DOHH2 (cell line): ENCODE results near the gene KHDC1.
"Not testable (repeated sequence)": the region's sequence is repeated elsewhere in the genome, so short reads cannot be mapped to it uniquely, and the experiment has no call there.

Experiments
- H3F3A ChIP-seq: fragments of 200-600 bp; sonication (generic), shearing (Covaris generic); 2 replicates; pipeline ENCODE4 v1.6.0; 2016; ENCODE audit warnings: antibody characterized with exemption, mild to moderate bottlenecking; ENCODE audit not compliant: control insufficient read depth, insufficient read depth
- H3K27ac ChIP-seq: fragments of 200-600 bp; sonication (generic); 2 replicates; pipeline ENCODE4 v1.5.1; 2014; ENCODE audit warnings: low read depth, mild to moderate bottlenecking, low read length, moderate library complexity
- H3K27me3 ChIP-seq: fragments of 200-600 bp; sonication (generic); 2 replicates; pipeline ENCODE4 v1.6.1; 2014; ENCODE audit warnings: mild to moderate bottlenecking, low read length, mixed read lengths; ENCODE audit not compliant: control insufficient read depth
- H3K36me3 ChIP-seq: fragments of 200-600 bp; sonication (generic); 2 replicates; pipeline ENCODE4 v1.6.1; 2014; ENCODE audit warnings: mild to moderate bottlenecking, low read length, moderate library complexity, mixed read lengths; ENCODE audit not compliant: control insufficient read depth
- H3K4me1 ChIP-seq: fragments of 200-600 bp; sonication (generic); 2 replicates; pipeline ENCODE4 v1.6.1; 2014; ENCODE audit warnings: mild to moderate bottlenecking, low read length, mixed read lengths; ENCODE audit not compliant: control insufficient read depth
- H3K4me2 ChIP-seq: fragments of 200-600 bp; sonication (generic); 2 replicates; pipeline ENCODE4 v1.6.0; 2014; ENCODE audit warnings: mild to moderate bottlenecking, low read length, moderate library complexity
- H3K4me3 ChIP-seq: fragments of 200-600 bp; sonication (generic); 2 replicates; pipeline ENCODE4 v1.5.1; 2014; ENCODE audit warnings: mild to moderate bottlenecking, low read length, mixed read lengths
- H3K79me2 ChIP-seq: fragments of 200-600 bp; sonication (generic); 2 replicates; pipeline ENCODE4 v1.6.1; 2014; ENCODE audit warnings: mild to moderate bottlenecking, low read length, mixed read lengths; ENCODE audit not compliant: control insufficient read depth
- H3K9me2 ChIP-seq: fragments of 200-600 bp; sonication (generic); replicated peaks from 2 replicates; pipeline ENCODE4 v1.6.1; 2014; ENCODE audit warnings: mild to moderate bottlenecking, low read length, mixed read lengths; ENCODE audit not compliant: control insufficient read depth
- H3K9me3 ChIP-seq: fragments of 200-600 bp; sonication (generic); 2 replicates; pipeline ENCODE4 v1.6.1; 2014; ENCODE audit warnings: antibody characterized with exemption, low read length, mixed read lengths; ENCODE audit not compliant: control insufficient read depth, insufficient read depth
- H4K20me1 ChIP-seq: fragments of 200-600 bp; sonication (generic); 2 replicates; pipeline ENCODE4 v1.6.0; 2014; ENCODE audit warnings: low read depth, mild to moderate bottlenecking, antibody characterized with exemption, low read length, moderate library complexity; ENCODE audit not compliant: control insufficient read depth, insufficient read depth
- EZH2phosphoT487 ChIP-seq: fragments of 200-600 bp; sonication (generic); IDR thresholded peaks from 2 replicates; pipeline ENCODE4 v1.6.1; 2017; ENCODE audit warnings: borderline replicate concordance, mild to moderate bottlenecking, antibody characterized with exemption, low read length, moderate library complexity, mixed read lengths
- TF ChIP-seq, protein P1 (sequence below): fragments of 200-600 bp; sonication (generic); IDR thresholded peaks from one replicate; pipeline ENCODE4 v1.5.1; 2014; ENCODE audit warnings: antibody characterized with exemption, mild to moderate bottlenecking, low read depth, low read length; ENCODE audit not compliant: poor library complexity, severe bottlenecking

Gene KHDC1

DNA sequence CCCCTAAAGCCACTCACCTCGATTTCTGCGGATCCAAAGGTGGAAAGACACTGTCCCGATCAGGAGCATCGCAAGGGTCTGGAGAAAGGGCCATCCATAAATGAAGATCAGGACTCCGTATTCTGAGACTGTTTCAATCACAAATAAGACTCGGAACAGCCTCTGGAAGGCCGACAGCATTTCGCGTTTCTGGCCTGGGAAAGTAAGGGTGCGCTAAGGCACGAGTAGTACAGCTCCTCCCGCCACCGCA lies 46.5 kb upstream of the KHDC1 start:
- Histone ChIP-seq H3K27ac (peak overlapping the region; percentile 65), H3K27me3 (no peaks in the 10 kb centered on the region), H3K9me3 (no peaks in the 10 kb centered on the region), H4K20me1 (peaks cover 10% of the 10 kb centered on the region; the same call in 1 of the 2 replicates), H3K4me2 (peak overlapping the region; percentile 95), H3K4me3 (peak overlapping the region; percentile 98), H3F3A (no peaks in the 10 kb centered on the region), H3K36me3 (peaks cover 11% of the 10 kb centered on the region), H3K4me1 (peaks cover 35% of the 10 kb centered on the region), H3K9me2 (no peaks in the 10 kb centered on the region), H3K79me2 (peaks cover 54% of the 10 kb centered on the region)
- TF ChIP-seq, protein P1, sequence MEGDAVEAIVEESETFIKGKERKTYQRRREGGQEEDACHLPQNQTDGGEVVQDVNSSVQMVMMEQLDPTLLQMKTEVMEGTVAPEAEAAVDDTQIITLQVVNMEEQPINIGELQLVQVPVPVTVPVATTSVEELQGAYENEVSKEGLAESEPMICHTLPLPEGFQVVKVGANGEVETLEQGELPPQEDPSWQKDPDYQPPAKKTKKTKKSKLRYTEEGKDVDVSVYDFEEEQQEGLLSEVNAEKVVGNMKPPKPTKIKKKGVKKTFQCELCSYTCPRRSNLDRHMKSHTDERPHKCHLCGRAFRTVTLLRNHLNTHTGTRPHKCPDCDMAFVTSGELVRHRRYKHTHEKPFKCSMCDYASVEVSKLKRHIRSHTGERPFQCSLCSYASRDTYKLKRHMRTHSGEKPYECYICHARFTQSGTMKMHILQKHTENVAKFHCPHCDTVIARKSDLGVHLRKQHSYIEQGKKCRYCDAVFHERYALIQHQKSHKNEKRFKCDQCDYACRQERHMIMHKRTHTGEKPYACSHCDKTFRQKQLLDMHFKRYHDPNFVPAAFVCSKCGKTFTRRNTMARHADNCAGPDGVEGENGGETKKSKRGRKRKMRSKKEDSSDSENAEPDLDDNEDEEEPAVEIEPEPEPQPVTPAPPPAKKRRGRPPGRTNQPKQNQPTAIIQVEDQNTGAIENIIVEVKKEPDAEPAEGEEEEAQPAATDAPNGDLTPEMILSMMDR: no peak
- no peak for TF ChIP-seq EZH2phosphoT487

DNA sequence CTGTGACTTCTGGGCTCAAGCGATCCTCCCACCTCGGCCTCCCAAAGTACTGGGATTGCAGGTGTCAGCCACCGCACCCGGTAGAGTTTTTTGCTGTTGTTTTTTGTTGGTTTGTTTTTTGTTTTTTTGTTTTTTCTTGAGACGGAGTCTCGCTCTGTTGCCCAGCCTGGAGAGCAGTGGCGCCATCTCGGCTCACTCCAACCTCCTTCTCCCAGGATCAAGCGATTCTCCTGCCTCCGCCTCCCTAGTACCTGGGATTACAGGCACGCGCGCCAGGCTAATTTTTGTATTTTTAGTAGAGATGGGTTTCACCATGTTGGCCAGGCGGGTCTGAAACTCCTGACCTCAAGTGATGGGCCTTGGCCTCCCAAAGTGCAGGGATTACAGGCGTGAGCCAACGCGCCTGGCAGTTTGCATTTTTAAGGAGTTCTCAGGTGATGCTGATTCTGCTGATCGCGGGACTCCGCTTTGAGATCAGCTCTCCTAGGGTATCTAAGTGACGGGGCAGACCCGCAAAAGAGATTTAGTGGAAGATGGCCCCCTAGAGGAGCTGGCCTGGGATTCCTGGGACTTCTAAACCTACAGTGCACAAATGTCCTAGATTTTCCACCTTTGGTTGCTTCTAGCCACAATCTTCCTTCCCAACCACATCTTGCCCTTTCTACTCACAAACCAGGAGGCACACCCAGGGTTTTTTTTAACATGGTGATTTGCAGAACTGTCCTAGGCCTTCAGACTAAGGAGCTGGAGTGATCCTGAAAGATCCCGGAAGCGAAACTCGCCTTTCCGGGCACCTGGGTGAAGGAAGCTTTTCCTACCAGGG lies 45.9 kb upstream of the KHDC1 start:
- Histone ChIP-seq H3F3A (no peaks in the 10 kb centered on the region), H3K4me1 (peaks cover 38% of the 10 kb centered on the region), H3K9me2 (no peaks in the 10 kb centered on the region), H3K27ac (peak overlapping the region; percentile 65), H3K27me3 (no peaks in the 10 kb centered on the region), H3K36me3 (peaks cover 12% of the 10 kb centered on the region), H3K9me3 (no peaks in the 10 kb centered on the region), H4K20me1 (peaks cover 10% of the 10 kb centered on the region; the same call in 1 of the 2 replicates), H3K4me2 (peak overlapping the region; percentile 95), H3K79me2 (peaks cover 58% of the 10 kb centered on the region), H3K4me3 (peak overlapping the region; percentile 98)
- TF ChIP-seq, protein P1: peak; percentile 65
- TF ChIP-seq EZH2phosphoT487: no peak

DNA sequence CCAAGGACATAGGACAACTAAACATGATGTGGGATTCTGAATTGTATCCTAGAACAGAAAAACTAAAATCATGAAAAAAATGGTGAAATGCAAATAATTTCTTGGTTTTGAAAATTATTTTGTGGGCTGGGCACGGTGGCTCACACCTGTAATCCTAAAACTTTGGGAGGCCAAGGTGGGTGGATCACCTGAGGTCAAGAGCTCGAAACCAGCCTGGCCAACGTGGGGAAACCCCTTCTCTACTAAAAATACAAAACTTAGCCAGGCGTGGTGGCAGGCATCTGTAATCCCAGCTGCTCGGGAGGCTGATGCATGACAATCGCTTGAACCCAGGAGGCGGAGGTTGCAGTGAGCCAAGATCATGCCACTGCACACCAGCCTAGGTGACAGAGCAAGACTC lies 40.8 kb upstream of the KHDC1 start:
- H3K9me2 ChIP-seq, H3K4me3 ChIP-seq, H3K9me3 ChIP-seq, H3K27ac ChIP-seq, H3K27me3 ChIP-seq, H3F3A ChIP-seq: not testable (repeated sequence)
- Histone ChIP-seq H3K4me1 (peaks cover 38% of the 10 kb centered on the region), H3K36me3 (peaks cover 31% of the 10 kb centered on the region), H4K20me1 (peaks cover 10% of the 10 kb centered on the region; the same call in 1 of the 2 replicates), H3K79me2 (peaks cover 90% of the 10 kb centered on the region), H3K4me2 (peak overlapping the region; percentile 5; the same call in 1 of the 2 replicates)

DNA sequence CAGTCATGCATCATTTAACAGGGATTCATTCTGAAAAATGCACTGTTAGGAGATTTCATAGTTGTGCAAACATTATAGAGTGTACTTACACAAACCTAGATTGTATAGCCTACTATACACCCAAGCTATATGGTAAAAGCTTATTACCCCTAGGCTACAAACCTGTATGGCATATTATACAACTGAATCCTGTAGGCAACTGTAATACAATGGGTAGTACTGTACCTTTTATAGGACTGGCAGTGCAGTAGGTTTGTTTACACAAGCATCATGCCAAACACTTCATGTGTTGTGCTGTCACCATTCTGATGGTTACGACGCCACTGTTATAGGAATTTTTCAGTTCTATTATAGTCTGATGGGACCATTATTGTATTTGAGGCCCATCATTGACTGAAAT lies 39.3 kb upstream of the KHDC1 start:
- TF ChIP-seq, protein P1: no peak
- no peak for TF ChIP-seq EZH2phosphoT487

More for the DNA sequence above, 39.3 kb upstream of the KHDC1 start:
- no peaks in the 10 kb centered on the region for H3F3A ChIP-seq
- no peaks in the 10 kb centered on the region for H3K9me3 ChIP-seq
- H3K27me3 ChIP-seq: no peaks in the 10 kb centered on the region
- no peak overlapping the region for H3K4me2 ChIP-seq
- no peak overlapping the region for H3K4me3 ChIP-seq
- H3K36me3 ChIP-seq: peaks cover 35% of the 10 kb centered on the region
- peaks cover 24% of the 10 kb centered on the region for H3K4me1 ChIP-seq
- peaks cover 87% of the 10 kb centered on the region for H3K79me2 ChIP-seq
- H3K9me2 ChIP-seq: no peaks in the 10 kb centered on the region
- H4K20me1 ChIP-seq: peaks cover 10% of the 10 kb centered on the region; the same call in 1 of the 2 replicates
- H3K27ac ChIP-seq: no peak overlapping the region
